Measurements from ENCODE around the gene RMDN3.

Gene RMDN3

GRCh38 chr15:40747685-40748631, 7.1 kb downstream of the RMDN3 start:
- no peak for DNase-seq (ENCODE audit: low spot score)

- DNase-seq (ENCODE audit: low spot score): no peak
These were observed 8.1 kb downstream of the RMDN3 start for GRCh38 chr15:40746916-40747418.

- DNase-seq (ENCODE audit: low spot score): no peak
These were observed 10.3 kb downstream of the RMDN3 start for GRCh38 chr15:40744815-40745152.

- DNase-seq (ENCODE audit: low spot score): peak; percentile 68
These were observed 10.9 kb downstream of the RMDN3 start for GRCh38 chr15:40743921-40744814.

GRCh38 chr15:40743485-40743901, 11.6 kb downstream of the RMDN3 start:
- DNase-seq (ENCODE audit: low spot score): no peak

- DNase-seq (ENCODE audit: low spot score): no peak
These were observed 15.2 kb downstream of the RMDN3 start for GRCh38 chr15:40739854-40740253.

GRCh38 chr15:40739047-40739446, 16.0 kb downstream of the RMDN3 start:
- DNase-seq (ENCODE audit: low spot score): no peak

GRCh38 chr15:40737048-40737447, 18.0 kb downstream of the RMDN3 start:
- no peak for DNase-seq (ENCODE audit: low spot score)

- no peak for DNase-seq (ENCODE audit: low spot score)
These were observed 18.5 kb downstream of the RMDN3 start for GRCh38 chr15:40736575-40736974.

- no peak for DNase-seq (ENCODE audit: low spot score)
These were observed 24.0 kb downstream of the RMDN3 start for GRCh38 chr15:40731034-40731433.

- DNase-seq (ENCODE audit: low spot score): no peak
These were observed 31.1 kb downstream of the RMDN3 start for GRCh38 chr15:40723919-40724318.

- no peak for DNase-seq (ENCODE audit: low spot score)
These were observed 32.1 kb downstream of the RMDN3 start for GRCh38 chr15:40722934-40723333.

- DNase-seq (ENCODE audit: low spot score): no peak
These were observed 32.7 kb downstream of the RMDN3 start for GRCh38 chr15:40722354-40722753.

- DNase-seq (ENCODE audit: low spot score): no peak
These were observed 33.4 kb downstream of the RMDN3 start for GRCh38 chr15:40721701-40722100.

GRCh38 chr15:40716165-40716564, 38.9 kb downstream of the RMDN3 start:
- no peak for DNase-seq (ENCODE audit: low spot score)

- no peak for DNase-seq (ENCODE audit: low spot score)
These were observed 40.9 kb downstream of the RMDN3 start for GRCh38 chr15:40714144-40714543.

- DNase-seq (ENCODE audit: low spot score): no peak
These were observed 48.9 kb downstream of the RMDN3 start for GRCh38 chr15:40706121-40706520.

GRCh38 chr15:40702077-40702476, 53.0 kb downstream of the RMDN3 start:
- peak; percentile 10 for DNase-seq (ENCODE audit: low spot score)

- DNase-seq (ENCODE audit: low spot score): no peak
These were observed 57.1 kb downstream of the RMDN3 start for GRCh38 chr15:40697916-40698315.

GRCh38 chr15:40696228-40696627, 58.8 kb downstream of the RMDN3 start:
- no peak for DNase-seq (ENCODE audit: low spot score)

- DNase-seq (ENCODE audit: low spot score): no peak
These were observed 59.6 kb downstream of the RMDN3 start for GRCh38 chr15:40695469-40695890.

GRCh38 chr15:40694688-40695468, 60.2 kb downstream of the RMDN3 start, which contains the start of gene RAD51:
RAD51 (plus strand) TSS chr15:40695174; CDS start chr15:40698759, 3,585 bp downstream.
- peak; percentile 92 for DNase-seq (ENCODE audit: low spot score)
